ENCODE data around the gene GPRC5A. TPM values are rescaled to one million over a fixed set of nuclear protein-coding genes. Genes with fewer than 3 reads are reported as not detected.
A peak's percentile ranks its signal among the peaks of the same experiment; 100 is the strongest.

The GPRC5A gene
- total and polyA plus RNA-seq, 2 of the 8 experiments (the other 6 are each of a cell fraction or from before 2014, with no cell fraction given) = 1.0 to 1.4 TPM

- no peak for TF ChIP-seq CHD7 (IDR thresholded peaks at IDR 0.05; ENCODE audit: insufficient replicate concordance, low read length)
- no peak for TF ChIP-seq SUZ12 (IDR thresholded peaks at IDR 0.05; ENCODE audit: low read length)
- 0 out of 4 replicates have a peak, but pooled peaks of 1 of the 2 experiments have one; percentile 54 for TF ChIP-seq SIN3A (conservative IDR thresholded peaks at IDR 0.05 in 1 of 2, IDR thresholded peaks at IDR 0.05 in 1 of 2; ENCODE audit: low read depth in 1 of 2, low read length in 2 of 2)
- TF ChIP-seq HDAC2 (IDR thresholded peaks at IDR 0.05; ENCODE audit: borderline replicate concordance in 1 of 2, low read depth in 2 of 2, low read length in 2 of 2) = no peak
- TF ChIP-seq CBX5 (IDR thresholded peaks at IDR 0.05; ENCODE audit: low read depth, low read length) = no peak
- TF ChIP-seq MAX (IDR thresholded peaks at IDR 0.05) = peak; percentile 97
- TF ChIP-seq EGR1 (IDR thresholded peaks at IDR 0.05; ENCODE audit: borderline replicate concordance, low read depth, low read length) = no peak
- no peak for TF ChIP-seq NRF1 (IDR thresholded peaks at IDR 0.05; ENCODE audit: low read depth, low read length)
- no peak for TF ChIP-seq CBX8 (IDR thresholded peaks at IDR 0.05; ENCODE audit: borderline replicate concordance, low read depth, low read length)
Measured at GRCh38 chr12:12885096-12885792, 6.1 kb upstream of the GPRC5A start (continued).
